CD4-positive, CD25-positive, alpha-beta regulatory T cell (primary cell): Measurements from ENCODE around the gene TCFL5. TPM values are rescaled to one million over a fixed set of nuclear protein-coding genes. Genes with fewer than 3 reads are reported as not detected.

Experiments used
- ATAC-seq, 2 donors: fragments of 150-1000 bp; cut with Tn5 transposase; one replicate each; pipeline ENCODE4 v1.10.0; 2021; ENCODE audit warnings: low read depth in 2 of 2, moderate number of reproducible peaks in 2 of 2, moderate library complexity in 1 of 2
- DNase-seq, 3 donors: peaks; one replicate each; pipeline versions ENCODE4 v3.0.0 to v3.0.0-alpha.2; 2012 to 2022; ENCODE audit warnings: mixed read lengths in 1 of 3
- H3K27ac ChIP-seq: one replicate; pipeline ENCODE4 v1.7.0; 2013; ENCODE audit warnings: mild to moderate bottlenecking, low read length; ENCODE audit not compliant: insufficient read depth, poor library complexity, severe bottlenecking
- H3K27me3 ChIP-seq: one replicate; pipeline ENCODE4 v1.7.0; 2013; ENCODE audit warnings: low read length; ENCODE audit not compliant: control insufficient read depth, insufficient read depth
- H3K36me3 ChIP-seq: one replicate; pipeline ENCODE4 v1.7.0; 2013; ENCODE audit warnings: mild to moderate bottlenecking, low read length, moderate library complexity; ENCODE audit not compliant: control insufficient read depth, insufficient read depth
- H3K4me1 ChIP-seq: 2 replicates; pipeline ENCODE4 v1.7.0; 2013; ENCODE audit warnings: mild to moderate bottlenecking, low read length; ENCODE audit not compliant: insufficient read depth, control insufficient read depth, poor library complexity, severe bottlenecking
- H3K4me3 ChIP-seq: one replicate; pipeline ENCODE4 v1.7.0; 2013; ENCODE audit warnings: low read depth, mild to moderate bottlenecking, low read length, moderate library complexity
- H3K9me3 ChIP-seq, 2 experiments: 1 replicate in 1 of 2; 2 replicates in 1 of 2; pipeline ENCODE4 v1.7.0; 2013; ENCODE audit warnings: low read length in 2 of 2, mild to moderate bottlenecking in 1 of 2, moderate library complexity in 1 of 2; ENCODE audit not compliant: control insufficient read depth in 2 of 2
- H3K27ac Mint-ChIP-seq, 3 donors: one replicate each; pipeline ENCODE4 v1.8.0; 2020 to 2022; ENCODE audit warnings: mild to moderate bottlenecking in 3 of 3, mixed read lengths in 3 of 3, moderate library complexity in 2 of 3
- H3K27me3 Mint-ChIP-seq: one replicate; pipeline ENCODE4 v1.8.0; 2022; ENCODE audit warnings: mild to moderate bottlenecking, mixed read lengths
- H3K36me3 Mint-ChIP-seq: one replicate; pipeline ENCODE4 v1.8.0; 2020; ENCODE audit warnings: mixed read lengths
- H3K4me1 Mint-ChIP-seq, 4 donors: one replicate each; pipeline ENCODE4 v1.8.0; 2020 to 2022; ENCODE audit warnings: mixed read lengths in 4 of 4, mild to moderate bottlenecking in 1 of 4
- H3K4me3 Mint-ChIP-seq, 4 donors: one replicate each; pipeline ENCODE4 v1.8.0; 2020 to 2022; ENCODE audit warnings: mild to moderate bottlenecking in 4 of 4, mixed read lengths in 4 of 4, moderate library complexity in 3 of 4
- H3K9me3 Mint-ChIP-seq, 7 donors: one replicate each; pipeline ENCODE4 v1.8.0; 2020 to 2022; ENCODE audit warnings: mixed read lengths in 7 of 7, mild to moderate bottlenecking in 3 of 7, moderate library complexity in 2 of 7
- polyA plus RNA-seq, 4 donors: library from polyadenylated mRNA; unstranded; fragments of 300-500 nt; fragmentation: Illumina TruSeq; gene quantifications; one replicate each; pipeline ENCODE4 v1.2.3, GENCODE V29; 2021
- total RNA-seq: library from RNA; stranded (reverse); gene quantifications from one replicate; pipeline ENCODE4 v1.2.3, GENCODE V29; 2022

Gene TCFL5
- total and polyA plus RNA-seq, 5 donors from 2014 or later: 0.53 to 3.8 (median 1.2) TPM

- Histone ChIP-seq H3K4me1 (no peaks in the 10 kb centered on the region), H3K36me3 (no peaks in the 10 kb centered on the region), H3K9me3 (no peaks in the 10 kb centered on the region), H3K4me3 (no peak overlapping the region), H3K27me3 (no peaks in the 10 kb centered on the region), H3K27ac (no peak overlapping the region)
- Mint-ChIP-seq H3K4me1 (peaks cover 0 to 7% (median 0%) of the 10 kb centered on the region in 4 donors), H3K27me3 (peaks cover 7% of the 10 kb centered on the region), H3K27ac (no peak overlapping the region), H3K9me3 (no peaks in the 10 kb centered on the region), H3K36me3 (no peaks in the 10 kb centered on the region), H3K4me3 (peak overlapping the region in 1 of 4 donors; percentile 43)
- DNase-seq (no peak), ATAC-seq (peak; percentile 26 to 56)
These were observed 29.3 kb downstream of the TCFL5 start for GRCh38 chr20:62832212-62832922.

- H3K27ac Mint-ChIP-seq: no peak overlapping the region
- Histone ChIP-seq H3K9me3 (no peaks in the 10 kb centered on the region), H3K4me3 (no peak overlapping the region), H3K36me3 (no peaks in the 10 kb centered on the region), H3K27ac (no peak overlapping the region), H3K27me3 (no peaks in the 10 kb centered on the region), H3K4me1 (no peaks in the 10 kb centered on the region)
- H3K27me3 Mint-ChIP-seq: peaks cover 5% of the 10 kb centered on the region
- no peaks in the 10 kb centered on the region for H3K36me3 Mint-ChIP-seq
- ATAC-seq (no peak), DNase-seq (no peak)
- no peaks in the 10 kb centered on the region for H3K9me3 Mint-ChIP-seq
- H3K4me1 Mint-ChIP-seq: peaks cover 0 to 7% (median 0%) of the 10 kb centered on the region in 4 donors
- no peak overlapping the region for H3K4me3 Mint-ChIP-seq
These were observed 29.8 kb downstream of the TCFL5 start for GRCh38 chr20:62831854-62832211.

DNA sequence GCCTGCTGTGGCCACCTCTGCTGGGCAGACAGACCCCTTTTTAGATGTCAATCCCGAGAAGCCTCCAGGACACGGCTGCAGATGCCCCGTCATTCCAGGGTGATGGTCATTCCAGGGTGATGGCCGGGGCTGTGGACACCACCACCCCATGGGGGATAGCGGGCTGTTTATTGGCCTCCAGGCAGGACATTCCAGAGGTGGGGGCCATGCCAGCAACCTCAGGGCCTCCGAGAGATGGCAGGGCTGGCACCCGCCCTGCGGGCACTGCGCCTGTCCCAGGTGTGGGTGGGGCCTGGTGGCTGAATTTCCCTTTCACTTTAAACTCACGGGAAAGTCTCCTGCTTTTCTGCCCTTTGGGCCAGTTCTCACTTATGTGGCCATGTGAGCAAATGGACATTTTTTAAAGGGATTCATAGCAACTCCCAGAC, 30.2 kb downstream of the TCFL5 start:
- Histone ChIP-seq H3K4me3 (no peak overlapping the region), H3K27ac (no peak overlapping the region), H3K27me3 (no peaks in the 10 kb centered on the region), H3K36me3 (no peaks in the 10 kb centered on the region), H3K4me1 (no peaks in the 10 kb centered on the region), H3K9me3 (no peaks in the 10 kb centered on the region)
- no peak overlapping the region for H3K4me3 Mint-ChIP-seq
- H3K4me1 Mint-ChIP-seq: peaks cover 0 to 7% (median 0%) of the 10 kb centered on the region in 4 donors
- H3K9me3 Mint-ChIP-seq: no peaks in the 10 kb centered on the region
- no peak for ATAC-seq
- no peak overlapping the region for H3K27ac Mint-ChIP-seq
- H3K36me3 Mint-ChIP-seq: no peaks in the 10 kb centered on the region
- peaks cover 5% of the 10 kb centered on the region for H3K27me3 Mint-ChIP-seq
- DNase-seq: no peak

DNA sequence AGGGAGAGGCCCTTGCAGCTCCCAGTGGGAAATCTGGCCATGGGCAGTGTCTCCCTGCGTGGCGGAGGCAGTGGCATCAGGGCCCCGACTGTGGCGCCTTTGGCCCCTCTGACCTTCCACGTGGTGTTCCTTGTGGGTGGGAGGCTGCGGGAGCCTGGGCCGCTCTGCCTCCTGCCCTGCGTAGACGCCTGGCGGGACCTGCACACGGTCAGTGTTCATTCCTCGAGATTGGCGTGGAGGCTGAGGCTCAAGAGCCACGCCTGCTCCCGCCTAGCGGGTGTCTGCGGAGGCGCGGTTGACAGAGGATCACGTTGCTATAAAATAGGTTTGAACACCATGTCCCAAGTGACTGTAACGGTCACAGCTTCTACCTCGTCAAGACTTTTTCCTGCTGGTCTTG, 30.8 kb downstream of the TCFL5 start:
- Histone ChIP-seq H3K9me3 (no peaks in the 10 kb centered on the region), H3K4me1 (no peaks in the 10 kb centered on the region), H3K4me3 (no peak overlapping the region), H3K27ac (no peak overlapping the region), H3K36me3 (no peaks in the 10 kb centered on the region), H3K27me3 (no peaks in the 10 kb centered on the region)
- Mint-ChIP-seq H3K9me3 (no peaks in the 10 kb centered on the region), H3K27me3 (peaks cover 5% of the 10 kb centered on the region), H3K4me1 (peaks cover 0 to 7% (median 0%) of the 10 kb centered on the region in 4 donors), H3K27ac (no peak overlapping the region), H3K4me3 (no peak overlapping the region), H3K36me3 (no peaks in the 10 kb centered on the region)
- ATAC-seq (no peak), DNase-seq (no peak)

DNA sequence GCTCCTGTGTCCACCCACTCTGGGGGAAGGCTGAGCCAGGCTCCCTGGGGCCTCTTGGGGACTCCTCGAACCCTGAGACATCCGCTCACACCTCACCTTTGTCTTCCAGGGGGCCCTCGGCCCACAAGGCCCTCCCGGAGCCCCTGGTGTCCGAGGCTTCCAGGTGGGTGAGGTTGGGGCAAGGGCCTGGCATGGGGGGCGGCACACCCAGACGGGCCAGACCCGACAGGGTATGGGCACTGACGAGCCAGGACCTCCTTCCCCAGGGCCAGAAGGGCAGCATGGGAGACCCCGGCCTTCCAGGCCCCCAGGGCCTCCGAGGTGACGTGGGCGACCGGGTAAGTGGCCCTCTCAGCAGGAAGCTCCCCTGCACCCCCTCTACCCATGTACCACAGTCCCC, 31.4 kb downstream of the TCFL5 start:
- H3K4me1 Mint-ChIP-seq: peaks cover 0 to 7% (median 0%) of the 10 kb centered on the region in 4 donors
- no peak for DNase-seq
- no peak for ATAC-seq
- Histone ChIP-seq H3K4me1 (no peaks in the 10 kb centered on the region), H3K36me3 (no peaks in the 10 kb centered on the region), H3K9me3 (no peaks in the 10 kb centered on the region), H3K4me3 (no peak overlapping the region), H3K27ac (no peak overlapping the region), H3K27me3 (no peaks in the 10 kb centered on the region)
- no peaks in the 10 kb centered on the region for H3K36me3 Mint-ChIP-seq
- no peak overlapping the region for H3K27ac Mint-ChIP-seq
- H3K27me3 Mint-ChIP-seq: peaks cover 5% of the 10 kb centered on the region
- no peak overlapping the region for H3K4me3 Mint-ChIP-seq
- H3K9me3 Mint-ChIP-seq: no peaks in the 10 kb centered on the region

GRCh38 chr20:62829231-62830230, 32.1 kb downstream of the TCFL5 start:
- Histone ChIP-seq H3K36me3 (no peaks in the 10 kb centered on the region), H3K27me3 (no peaks in the 10 kb centered on the region), H3K27ac (no peak overlapping the region), H3K4me3 (no peak overlapping the region), H3K4me1 (peaks cover 3% of the 10 kb centered on the region), H3K9me3 (no peaks in the 10 kb centered on the region)
- Mint-ChIP-seq H3K4me3 (peak overlapping the region in 1 of 4 donors; percentile 32), H3K27me3 (peaks cover 5% of the 10 kb centered on the region), H3K9me3 (no peaks in the 10 kb centered on the region), H3K4me1 (peaks cover 0 to 7% (median 0%) of the 10 kb centered on the region in 4 donors), H3K36me3 (no peaks in the 10 kb centered on the region), H3K27ac (no peak overlapping the region)
- no peak for ATAC-seq
- no peak for DNase-seq

- Mint-ChIP-seq H3K4me1 (peaks cover 0 to 7% (median 0%) of the 10 kb centered on the region in 4 donors), H3K27ac (no peak overlapping the region), H3K36me3 (no peaks in the 10 kb centered on the region), H3K27me3 (peaks cover 5% of the 10 kb centered on the region), H3K4me3 (no peak overlapping the region), H3K9me3 (no peaks in the 10 kb centered on the region)
- Histone ChIP-seq H3K27me3 (no peaks in the 10 kb centered on the region), H3K36me3 (no peaks in the 10 kb centered on the region), H3K9me3 (no peaks in the 10 kb centered on the region), H3K27ac (no peak overlapping the region), H3K4me3 (no peak overlapping the region), H3K4me1 (peaks cover 8% of the 10 kb centered on the region)
- no peak for DNase-seq
- no peak for ATAC-seq
These were observed 33.0 kb downstream of the TCFL5 start for GRCh38 chr20:62828511-62829230.
